SKM-1 (cell line): ENCODE data around the gene CFAP77.
A peak's percentile ranks its signal among the peaks of the same experiment; 100 is the strongest.

Source experiments
- DNase-seq: peaks from one replicate; lab custom pipeline; 2025; ENCODE audit not compliant: unreplicated experiment; lab: John Stamatoyannopoulos, UW

Gene CFAP77

DNA sequence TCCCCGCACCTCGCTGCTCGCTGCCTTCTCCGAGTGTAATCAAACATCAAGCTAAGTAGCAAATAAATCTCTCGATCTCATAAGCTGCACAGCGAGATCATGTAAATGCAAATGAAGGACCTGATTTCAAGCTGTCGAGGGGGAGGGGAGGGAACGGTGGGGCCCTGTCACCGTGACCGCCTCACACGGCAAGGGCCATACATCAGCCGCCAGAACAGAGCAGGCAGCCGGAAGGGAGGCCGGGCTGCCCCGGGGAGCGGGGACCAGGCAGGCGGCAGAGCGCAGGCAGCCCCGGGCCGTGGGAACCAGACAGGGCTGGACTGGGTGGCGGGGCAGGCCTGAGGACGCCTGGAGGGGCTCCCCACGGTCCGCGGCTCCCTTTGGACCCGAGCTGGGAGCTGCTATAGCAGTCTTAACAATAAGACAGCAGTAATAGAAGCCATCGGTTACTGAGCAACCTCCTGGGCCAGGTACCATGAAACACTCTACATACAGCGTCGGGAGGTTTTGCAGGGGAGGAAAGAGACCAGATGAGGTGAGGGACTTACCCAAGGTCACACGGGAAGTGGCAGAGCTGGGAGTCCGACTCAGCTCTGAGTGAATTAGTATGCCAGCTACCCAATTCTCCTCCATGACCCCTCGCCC lies 76.8 kb downstream of the CFAP77 start:
- DNase-seq, result no peak

- no peak for DNase-seq
Measured at GRCh38 chr9:132487351-132487791, 77.4 kb downstream of the CFAP77 start.

- no peak for DNase-seq
Measured at GRCh38 chr9:132487980-132488535, 78.0 kb downstream of the CFAP77 start.

GRCh38 chr9:132488626-132489025 lies 78.6 kb downstream of the CFAP77 start:
- DNase-seq, result no peak

GRCh38 chr9:132489536-132489935 lies 79.5 kb downstream of the CFAP77 start:
- DNase-seq, result no peak

DNA sequence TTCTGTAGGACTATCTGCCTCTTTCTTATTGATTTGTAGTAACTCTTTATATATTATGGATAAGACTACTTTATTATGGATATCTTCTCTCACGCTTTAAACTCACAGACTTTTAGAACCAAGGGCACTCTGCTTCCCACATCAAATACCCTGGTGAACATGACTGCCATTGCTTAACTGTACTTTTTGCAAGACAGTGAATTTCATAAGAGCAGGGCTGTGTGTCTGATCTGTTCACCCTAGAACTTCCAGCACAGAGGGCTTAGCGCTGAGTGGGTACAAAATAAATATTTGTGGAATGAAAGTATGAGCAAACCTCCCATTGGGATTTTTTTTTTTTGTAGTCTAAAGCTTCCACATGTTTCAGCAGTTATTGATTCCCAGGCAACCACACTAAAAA lies 84.8 kb downstream of the CFAP77 start:
- DNase-seq, result no peak

DNA sequence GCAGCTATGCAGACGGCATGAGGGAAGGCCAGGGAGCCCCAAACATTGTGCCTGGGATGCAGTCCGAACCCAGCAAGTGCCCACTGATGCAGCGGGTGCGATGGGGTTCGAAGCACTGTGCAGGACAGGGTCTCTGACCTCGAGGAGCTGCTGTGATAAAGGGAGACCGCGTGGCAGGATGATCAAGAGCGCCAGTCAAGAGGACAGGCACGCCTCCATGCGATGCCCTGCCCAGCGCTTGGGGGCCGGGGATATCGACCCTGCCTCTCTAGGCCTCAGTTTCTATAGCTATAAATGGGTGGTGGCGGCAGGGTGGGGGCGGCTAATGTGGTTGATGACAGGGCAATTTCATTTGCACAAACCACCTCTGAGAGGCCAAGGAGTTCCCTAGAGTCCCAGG lies 87.7 kb downstream of the CFAP77 start:
- no peak for DNase-seq

DNA sequence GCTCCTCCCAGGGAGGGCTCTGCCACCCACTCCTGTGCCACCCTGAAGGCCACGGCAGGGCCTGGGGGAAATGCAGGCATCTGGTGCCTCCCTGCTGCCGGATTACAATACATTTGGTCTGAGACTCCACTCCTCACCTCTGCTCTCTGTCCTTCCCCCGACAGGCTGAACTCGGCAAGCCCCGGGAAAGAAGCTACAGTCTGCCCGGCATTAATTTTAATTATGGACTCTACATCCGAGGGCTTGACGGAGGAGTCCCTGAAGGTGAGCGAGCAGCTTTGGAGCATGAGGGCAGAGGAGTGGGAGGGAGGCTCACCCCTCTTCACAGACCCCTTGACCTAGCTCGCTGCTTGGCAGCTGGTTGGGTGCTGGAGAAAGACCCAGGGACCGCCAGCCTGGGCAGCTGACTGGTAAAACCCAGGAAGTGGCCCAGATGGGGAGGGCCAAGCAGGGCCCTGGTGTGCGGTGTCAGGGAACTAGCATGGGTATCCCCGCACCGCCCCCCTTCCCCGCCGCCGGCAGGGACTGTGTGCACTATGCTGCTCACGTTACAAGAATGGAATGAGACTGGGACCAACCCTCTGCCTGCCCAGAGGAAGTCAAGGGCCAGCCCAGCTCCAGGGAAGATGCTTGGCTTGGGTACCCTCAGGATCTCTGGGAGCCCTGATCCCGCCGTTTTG lies 88.7 kb downstream of the CFAP77 start:
- no peak for DNase-seq

DNA sequence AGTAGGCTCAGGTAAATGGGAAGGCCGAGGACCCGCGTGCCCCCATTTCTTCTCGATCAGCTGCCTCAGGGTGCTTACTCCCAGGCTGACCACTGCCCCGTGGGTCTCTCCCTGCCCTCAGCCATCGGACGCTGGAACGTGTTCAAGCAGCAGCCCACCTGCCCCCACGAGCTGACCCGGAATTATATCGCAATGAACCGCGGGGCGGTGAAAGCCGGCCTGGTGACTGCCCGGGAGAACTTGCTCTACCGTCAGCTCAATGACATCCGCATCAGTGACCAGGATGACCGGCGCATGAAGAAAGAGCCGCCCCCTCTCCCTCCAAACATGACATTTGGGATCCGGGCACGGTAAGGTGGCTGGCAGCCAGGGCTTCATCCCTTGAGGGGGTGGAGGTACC lies 89.2 kb downstream of the CFAP77 start:
- DNase-seq, result no peak

DNA sequence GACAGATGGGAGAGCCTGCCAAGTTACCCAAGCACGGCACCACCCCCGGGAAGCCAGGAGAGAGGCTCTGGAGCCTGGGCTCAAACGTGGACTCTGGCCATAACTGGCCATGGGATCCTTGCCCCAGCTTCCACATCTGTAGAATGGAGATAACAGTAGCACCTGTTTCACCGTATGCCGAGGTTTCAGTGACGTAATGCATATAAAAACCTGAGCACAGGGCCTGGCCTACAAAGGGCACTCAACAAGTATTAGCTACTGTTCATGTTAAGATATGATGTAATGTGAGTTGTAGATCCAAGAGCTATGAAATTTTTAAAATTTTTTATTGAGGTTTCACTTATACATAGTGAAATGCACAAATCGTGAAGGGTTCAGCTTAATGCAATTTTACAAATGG lies 90.2 kb downstream of the CFAP77 start:
- no peak for DNase-seq

DNA sequence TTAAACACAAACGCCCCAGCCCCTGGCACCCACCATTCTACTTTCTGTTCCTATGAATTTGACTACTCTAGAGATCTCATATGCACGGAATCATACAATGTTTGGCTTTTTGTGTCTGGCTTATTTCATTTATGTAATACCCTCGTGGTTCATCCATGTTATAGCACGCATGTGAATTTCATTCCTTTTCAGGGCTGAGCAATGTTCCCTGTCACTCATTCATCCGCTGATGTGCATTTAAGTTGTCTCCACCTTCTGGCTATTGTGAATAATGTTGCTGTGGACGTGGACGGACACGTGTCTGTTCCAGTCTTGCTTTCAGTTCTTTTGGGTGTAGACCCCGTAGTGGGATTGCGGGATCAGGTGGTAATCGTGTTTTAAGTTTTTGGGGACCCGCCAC lies 92.5 kb downstream of the CFAP77 start:
- no peak for DNase-seq

DNA sequence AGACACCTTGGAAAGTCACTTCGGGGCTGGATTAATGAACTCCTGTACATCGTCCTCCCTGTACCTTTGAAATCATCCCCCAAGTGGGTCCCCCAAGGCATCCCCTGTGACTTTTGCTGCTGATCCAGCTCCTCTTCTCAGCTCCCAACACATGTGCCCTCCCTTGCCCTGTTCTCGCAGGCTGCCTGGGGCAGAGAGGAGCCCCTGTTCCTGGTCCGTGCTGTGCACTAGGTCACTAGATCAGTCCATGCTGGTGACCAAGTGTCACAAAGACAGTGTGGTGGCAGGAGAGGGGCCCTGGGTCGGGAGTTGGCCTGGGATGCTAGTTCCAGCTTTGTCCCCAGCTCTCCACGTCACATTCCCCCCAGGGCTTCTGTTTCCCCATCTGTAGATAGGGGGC lies 93.1 kb downstream of the CFAP77 start:
- no peak for DNase-seq

DNA sequence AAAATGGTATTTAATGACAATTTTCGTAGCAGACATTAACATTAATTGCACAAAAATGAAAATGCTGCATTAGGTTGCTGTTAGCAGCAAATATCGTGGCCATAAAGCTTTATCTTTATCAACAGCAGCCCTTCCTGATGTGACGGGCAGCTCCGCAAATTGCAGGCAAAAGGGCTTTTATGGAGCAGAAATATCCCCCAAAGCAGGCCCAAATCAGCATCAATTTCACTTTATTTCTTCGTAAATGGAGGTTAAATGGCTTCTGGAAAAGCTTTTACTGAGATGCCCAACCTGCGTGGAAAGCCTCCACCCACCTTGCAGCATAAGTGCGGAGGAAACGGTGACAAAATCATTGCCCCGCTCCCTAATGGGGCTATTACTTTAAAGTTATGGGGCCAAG lies 94.5 kb downstream of the CFAP77 start:
- no peak for DNase-seq

DNA sequence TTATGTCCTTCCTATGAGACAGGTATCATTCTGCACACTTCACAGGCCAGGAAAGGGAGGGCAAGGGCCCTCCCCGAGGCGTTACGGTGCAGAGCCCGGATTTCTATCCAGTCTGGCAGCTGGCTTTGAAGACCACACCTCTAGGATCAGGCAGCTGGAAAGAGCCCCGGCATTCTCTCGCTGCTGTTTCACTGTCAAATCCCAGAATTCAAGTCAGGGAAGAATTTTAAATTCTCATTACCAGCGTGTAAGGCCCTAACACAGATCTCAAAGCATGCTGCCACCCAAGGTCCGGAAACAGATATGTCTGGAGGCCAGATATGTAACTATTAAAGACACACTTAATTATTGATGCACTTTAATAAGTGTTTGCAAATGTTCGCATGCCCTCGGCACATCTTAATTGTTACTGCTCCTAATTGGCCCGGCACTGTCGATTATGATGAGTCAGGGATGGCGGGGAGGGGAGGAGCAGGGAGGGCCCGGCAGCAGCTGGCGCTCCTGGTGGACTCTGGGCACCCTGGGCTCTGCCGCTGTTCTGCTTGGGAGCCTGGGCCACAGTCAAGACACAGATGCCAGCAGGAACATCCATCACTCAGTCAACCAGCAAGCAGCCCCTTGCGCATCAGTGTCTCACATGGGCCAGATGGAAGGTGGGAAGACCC lies 96.1 kb downstream of the CFAP77 start:
- DNase-seq, result no peak

GRCh38 chr9:132506977-132507669 lies 97.1 kb downstream of the CFAP77 start:
- peak; percentile 33 for DNase-seq

DNA sequence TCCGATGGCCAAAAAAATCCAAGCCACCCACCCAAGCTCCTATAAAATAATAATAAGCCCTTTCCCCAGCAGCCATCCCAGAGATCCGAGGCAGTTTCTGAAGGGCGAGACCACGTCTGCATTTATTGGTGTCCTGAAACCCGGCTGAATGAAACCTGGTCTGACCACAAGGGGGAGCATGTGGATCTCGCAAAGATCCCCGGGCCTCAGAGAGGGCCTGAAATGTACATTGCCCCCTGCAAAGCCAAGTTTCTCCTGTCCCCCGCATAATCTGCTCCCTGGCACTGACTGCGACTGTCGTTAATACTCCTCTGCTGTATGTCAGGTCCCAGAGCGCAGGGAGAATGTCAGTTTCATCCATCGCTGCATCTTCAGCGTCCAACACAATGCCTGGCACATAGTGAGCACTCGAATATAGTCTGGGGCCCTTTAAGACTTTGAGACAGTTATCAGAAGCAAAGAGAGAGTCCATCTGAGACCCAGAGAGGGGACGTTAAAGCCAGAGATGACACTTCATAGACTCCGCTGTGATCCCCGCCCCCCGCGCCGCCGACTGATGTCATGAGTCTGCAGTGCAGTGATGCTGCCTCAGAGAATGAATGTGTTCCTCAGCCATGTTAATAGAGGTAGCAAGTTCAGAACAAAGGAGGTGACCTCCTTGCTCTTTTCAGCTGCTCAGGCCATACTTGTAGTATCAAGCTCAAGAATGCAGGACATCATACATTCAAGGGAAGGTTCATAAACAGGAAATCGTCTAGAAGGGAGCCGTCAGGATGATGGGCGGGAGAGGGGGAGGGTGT lies 97.9 kb downstream of the CFAP77 start:
- DNase-seq, result peak; percentile 55

DNA sequence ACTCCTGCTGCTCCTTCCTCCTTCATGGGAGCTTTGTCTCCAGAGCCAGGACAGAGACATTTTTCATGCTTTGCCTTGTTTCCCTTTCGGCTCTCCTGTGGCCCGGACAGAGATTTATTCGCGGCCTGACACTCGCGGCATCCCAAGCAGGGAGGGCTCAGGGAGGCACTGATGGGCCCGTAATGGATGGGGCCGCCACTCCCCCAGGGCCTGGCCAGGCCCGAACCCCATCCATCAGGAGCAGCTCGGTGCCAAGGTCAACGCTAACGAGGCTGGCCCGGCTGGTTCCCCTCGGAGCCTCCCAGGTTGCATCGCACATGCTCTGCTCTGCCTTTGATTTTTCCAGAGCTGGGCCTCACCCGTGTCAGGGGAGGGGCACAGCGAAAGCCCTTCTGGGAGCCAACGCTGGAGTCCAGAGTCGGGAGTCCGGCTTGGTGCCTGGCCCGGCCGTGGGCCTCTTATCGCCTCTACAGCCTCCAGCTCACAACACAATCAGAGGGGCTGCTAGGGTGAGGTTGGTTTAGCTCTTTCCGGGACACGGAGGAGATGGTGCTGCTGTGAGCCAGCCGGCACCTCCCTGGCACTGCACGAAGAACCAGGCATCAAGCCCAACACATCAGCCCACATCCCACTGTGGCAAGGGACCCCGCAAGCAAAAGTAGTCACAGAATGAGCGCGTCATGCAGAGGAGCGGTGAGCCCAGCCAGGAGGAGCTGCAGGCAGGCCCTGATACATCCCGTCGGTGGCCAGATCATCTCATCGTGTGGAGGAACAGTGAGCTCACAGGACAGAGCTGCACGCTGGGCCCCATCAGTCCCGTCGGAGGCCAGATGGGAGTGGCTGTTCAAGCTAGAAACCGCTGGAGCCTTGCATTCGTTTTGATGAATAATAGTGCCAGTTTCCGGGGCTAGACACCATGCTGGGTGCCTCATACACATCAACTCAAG lies 100.2 kb downstream of the CFAP77 start:
- DNase-seq, result no peak

GRCh38 chr9:132511191-132511999 lies 101.4 kb downstream of the CFAP77 start:
- no peak for DNase-seq

DNA sequence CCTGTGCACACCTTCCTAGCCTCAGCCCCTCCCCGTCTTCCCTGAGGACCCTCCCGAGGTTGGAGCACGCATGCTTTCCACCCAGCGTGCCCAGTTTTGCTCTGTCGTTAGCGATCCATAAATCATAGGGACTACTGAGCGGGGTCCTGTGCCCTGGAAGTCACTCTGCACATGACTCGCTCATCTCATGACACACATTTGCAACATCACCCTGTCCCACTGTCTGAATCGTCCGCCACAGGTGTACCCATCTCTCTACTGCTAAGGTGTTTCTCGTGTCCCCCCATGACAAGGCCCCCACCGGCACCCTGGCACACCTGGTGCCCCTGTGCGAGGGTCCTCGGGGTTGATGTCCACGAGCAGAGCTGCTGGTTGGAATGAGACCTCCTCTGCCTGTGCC lies 103.4 kb downstream of the CFAP77 start:
- no peak for DNase-seq
